ENCODE measurements around the gene TMEM187. TPM values are rescaled to one million over a fixed set of nuclear protein-coding genes. Genes with fewer than 3 reads are reported as not detected.

Gene TMEM187
- total and polyA plus RNA-seq, 4 experiments from 2014 or later: 10.4 to 23.8 (median 13.8) TPM

DNA sequence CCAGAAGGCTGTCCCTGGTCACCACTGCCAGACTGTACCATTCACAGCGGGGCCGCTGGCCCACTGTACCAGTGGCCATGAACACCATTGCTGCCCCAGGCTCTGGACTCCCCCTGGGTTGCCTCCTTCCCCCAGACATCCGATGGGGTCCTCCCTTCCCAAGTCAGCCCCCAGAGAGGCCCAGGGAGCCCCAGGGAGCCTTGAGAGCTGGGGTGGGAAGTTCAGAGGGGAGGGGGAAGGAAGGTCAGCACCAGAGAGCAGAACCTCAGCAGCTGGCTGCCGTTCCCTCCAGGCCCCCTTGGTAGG lies 46.0 kb upstream of the TMEM187 start:
- CTCF ChIA-PET (ENCODE audit: partially characterized antibody): interaction anchor here (0.9 to 14.9 kb wide), 6 partner anchors 10 to 133 kb away, joined by 3 to 290 read pairs (median 5); partner anchors contain the start of genes HCFC1 and RENBP
- POLR2A ChIA-PET (ENCODE audit: partially characterized antibody): interaction anchor here (0.6 to 20.6 kb wide), 26 partner anchors 9 to 563 kb away, joined by 3 to 447 read pairs (median 4); partner anchors contain the start of genes AVPR2, HCFC1, IDH3G and IRAK1
- H3K4me1 Mint-ChIP-seq: peaks cover 9 to 75% (median 56%) of the 10 kb centered on the region in 4 donors
- Histone ChIP-seq H3K4me3 (ENCODE audit: low read length in 2 of 2) (peak overlapping the region; percentile 57 to 72), H3K36me3 (ENCODE audit: insufficient read depth, low read length) (no peaks in the 10 kb centered on the region), H3K27ac (ENCODE audit: low read depth, low read length) (peak overlapping the region; percentile 98), H3K27me3 (ENCODE audit: insufficient read depth, low read length) (no peaks in the 10 kb centered on the region), H3K4me1 (ENCODE audit: insufficient read depth, low read length) (peaks cover 35% of the 10 kb centered on the region), H3K9me3 (ENCODE audit: control insufficient read depth in 1 of 2, low read length in 2 of 2) (no peaks in the 10 kb centered on the region)
- DNase-seq: no peak
- peak overlapping the region; percentile 89 to 94 (median 92) for H3K4me3 Mint-ChIP-seq
- H3K27me3 Mint-ChIP-seq: no peaks in the 10 kb centered on the region
- no peaks in the 10 kb centered on the region for H3K9me3 Mint-ChIP-seq
- H3K27ac Mint-ChIP-seq: peak overlapping the region; percentile 98 to 99 (median 99)
- H3K36me3 Mint-ChIP-seq: peaks cover 2 to 31% of the 10 kb centered on the region in 2 donors
- intact Hi-C loops (cut with micrococcal nuclease): loop anchor here (1.0 to 2.0 kb wide), 2 partner anchors 20 to 45 kb away; partner anchors contain the start of gene HCFC1

DNA sequence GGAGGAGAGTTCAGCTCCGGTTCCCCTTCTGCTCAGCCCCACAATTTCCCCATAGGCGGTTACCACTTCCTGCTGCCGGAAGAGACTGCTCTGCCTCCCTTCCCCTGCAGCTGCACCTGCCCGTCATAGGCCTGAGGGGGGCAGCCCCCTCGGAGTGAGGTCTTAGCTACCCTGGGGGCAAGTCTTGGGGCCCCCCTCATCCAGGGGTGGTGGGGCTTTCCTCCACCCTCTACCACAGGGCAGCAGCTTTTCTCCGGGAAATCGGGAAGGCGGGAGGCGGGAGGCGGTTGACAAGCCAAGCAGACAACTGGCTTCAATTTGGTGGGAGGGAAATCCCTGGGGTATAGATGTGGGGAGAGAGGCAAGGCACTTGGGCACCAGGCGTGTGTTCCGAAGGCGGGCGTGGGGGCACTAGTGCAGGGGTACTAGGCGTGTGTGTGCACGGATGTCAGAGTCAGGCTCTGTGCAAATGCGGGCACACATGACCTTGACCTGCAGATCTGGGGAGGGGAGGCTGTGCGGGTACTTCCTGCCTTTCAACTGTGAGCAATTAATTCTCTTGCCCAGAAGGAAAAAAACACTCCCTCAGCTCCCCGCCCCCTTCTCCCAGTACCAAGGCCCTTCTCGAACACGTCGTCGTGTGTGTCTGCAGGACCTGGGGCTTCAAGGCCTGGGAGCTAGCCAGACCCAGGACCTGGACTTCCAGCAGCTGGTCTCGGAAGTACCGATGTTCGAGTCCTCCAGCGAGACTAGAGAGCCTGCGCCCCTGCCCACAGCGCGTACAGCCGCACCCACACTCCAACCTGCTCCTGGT lies 45.5 kb upstream of the TMEM187 start:
- Histone ChIP-seq H3K9me3 (ENCODE audit: control insufficient read depth in 1 of 2, low read length in 2 of 2) (no peaks in the 10 kb centered on the region), H3K27ac (ENCODE audit: low read depth, low read length) (peak overlapping the region; percentile 98), H3K36me3 (ENCODE audit: insufficient read depth, low read length) (peaks cover 3% of the 10 kb centered on the region), H3K4me1 (ENCODE audit: insufficient read depth, low read length) (peaks cover 29% of the 10 kb centered on the region), H3K27me3 (ENCODE audit: insufficient read depth, low read length) (no peaks in the 10 kb centered on the region), H3K4me3 (ENCODE audit: low read length in 2 of 2) (peak overlapping the region; percentile 57 to 72)
- H3K27ac Mint-ChIP-seq: peak overlapping the region; percentile 98 to 99 (median 99)
- peaks cover 10 to 73% (median 55%) of the 10 kb centered on the region in 4 donors for H3K4me1 Mint-ChIP-seq
- peaks cover 5 to 34% of the 10 kb centered on the region in 2 donors for H3K36me3 Mint-ChIP-seq
- ChIA-PET CTCF (ENCODE audit: partially characterized antibody) (interaction anchor here (0.7 to 14.9 kb wide), 8 partner anchors 10 to 134 kb away, joined by 3 to 290 read pairs (median 5); partner anchors contain the start of genes HCFC1 and RENBP), POLR2A (ENCODE audit: partially characterized antibody) (interaction anchor here (0.6 to 20.6 kb wide), 29 partner anchors 8 to 600 kb away, joined by 3 to 447 read pairs (median 4); partner anchors contain the start of genes AVPR2, HCFC1, IDH3G and IRAK1)
- DNase-seq: peak; percentile 84 to 92 (median 87)
- H3K4me3 Mint-ChIP-seq: peak overlapping the region; percentile 89 to 94 (median 92)
- intact Hi-C loops (cut with micrococcal nuclease): loop anchor here (1.0 to 2.0 kb wide), 2 partner anchors 20 to 44 kb away; partner anchors contain the start of gene HCFC1
- no peaks in the 10 kb centered on the region for H3K27me3 Mint-ChIP-seq
- no peaks in the 10 kb centered on the region for H3K9me3 Mint-ChIP-seq

DNA sequence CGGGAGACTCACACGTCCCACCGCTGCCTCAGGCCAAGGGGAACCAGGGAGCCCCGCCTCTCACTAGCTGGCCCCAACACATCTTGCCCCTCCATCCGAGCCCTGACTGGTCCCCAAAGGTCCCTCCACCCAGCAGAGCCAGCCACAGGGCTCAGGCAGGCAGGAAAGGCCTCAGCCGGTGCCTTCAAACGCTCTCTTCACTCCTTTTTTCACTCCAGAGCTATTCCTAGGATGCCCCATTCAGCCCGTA lies 45.0 kb upstream of the TMEM187 start:
- H3K27ac ChIP-seq (ENCODE audit: low read depth, low read length): peak overlapping the region; percentile 98
- H3K4me3 ChIP-seq (ENCODE audit: low read length in 2 of 2): peak overlapping the region; percentile 17 to 72
- H3K4me1 ChIP-seq (ENCODE audit: insufficient read depth, low read length): peaks cover 25% of the 10 kb centered on the region
- H3K36me3 ChIP-seq (ENCODE audit: insufficient read depth, low read length): peaks cover 4% of the 10 kb centered on the region
- peaks cover 7 to 67% (median 50%) of the 10 kb centered on the region in 4 donors for H3K4me1 Mint-ChIP-seq
- DNase-seq: peak in 2 of 5 donors; percentile 27 to 40
- CTCF ChIA-PET (ENCODE audit: partially characterized antibody): interaction anchor here (0.7 to 14.9 kb wide), 5 partner anchors 9 to 43 kb away, joined by 3 to 290 read pairs (median 6); partner anchors contain the start of genes HCFC1 and RENBP
- peaks cover 5 to 30% of the 10 kb centered on the region in 2 donors for H3K36me3 Mint-ChIP-seq
- intact Hi-C loops (cut with micrococcal nuclease): loop anchor here (2.0 kb wide), 1 partner anchor 21 kb away; no protein-coding TSS in a partner anchor
- peak overlapping the region; percentile 89 to 94 (median 92) for H3K4me3 Mint-ChIP-seq
- peak overlapping the region; percentile 98 to 99 (median 99) for H3K27ac Mint-ChIP-seq
- H3K9me3 ChIP-seq (ENCODE audit: control insufficient read depth in 1 of 2, low read length in 2 of 2): no peaks in the 10 kb centered on the region
- no peaks in the 10 kb centered on the region for H3K9me3 Mint-ChIP-seq
- H3K27me3 ChIP-seq (ENCODE audit: insufficient read depth, low read length): no peaks in the 10 kb centered on the region
- no peaks in the 10 kb centered on the region for H3K27me3 Mint-ChIP-seq
- POLR2A ChIA-PET (ENCODE audit: partially characterized antibody): interaction anchor here (0.7 to 20.6 kb wide), 15 partner anchors 9 to 599 kb away, joined by 3 to 447 read pairs (median 6); partner anchors contain the start of genes AVPR2, HCFC1, IDH3G and NAA10

DNA sequence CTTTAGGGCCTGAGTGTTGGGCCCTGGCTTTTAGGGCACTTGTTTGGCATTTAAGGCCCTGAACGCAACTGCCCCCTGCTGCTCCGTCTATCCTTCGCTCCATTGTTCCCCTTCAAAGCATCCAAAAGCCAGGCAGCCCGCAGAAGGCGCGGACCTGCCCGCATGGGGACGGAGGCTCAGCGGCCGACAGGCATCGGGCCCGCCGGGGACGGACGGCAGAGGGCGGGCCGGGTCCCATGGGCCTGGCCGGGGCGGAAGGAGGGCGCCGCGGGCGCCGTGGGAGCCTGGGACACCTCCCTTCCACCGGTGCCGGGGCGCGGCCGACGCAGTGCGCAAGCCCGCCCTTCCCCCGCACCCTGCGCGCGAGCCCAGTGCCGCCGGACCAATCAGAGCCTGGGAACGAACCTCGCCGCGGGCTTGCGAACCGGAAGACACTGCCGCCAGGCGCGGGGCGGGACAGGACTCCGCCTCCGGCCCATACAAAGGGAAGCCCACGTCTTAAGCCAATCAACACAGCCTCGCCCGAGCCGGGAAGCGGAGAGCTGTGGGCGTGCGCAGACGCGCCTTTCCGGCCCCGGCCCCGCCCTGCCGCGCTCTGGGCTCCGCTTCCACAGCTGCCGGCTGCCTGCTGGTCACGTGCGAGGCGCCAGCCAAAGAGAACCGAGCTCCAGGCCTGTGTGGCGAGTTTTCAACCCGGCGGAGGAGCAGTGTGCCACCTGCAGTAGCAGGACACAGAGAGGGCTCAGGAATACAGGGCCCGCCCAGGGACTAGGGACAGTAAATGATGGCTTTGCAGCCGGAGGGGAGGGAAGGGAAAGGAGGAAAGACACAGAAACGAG lies 44.4 kb upstream of the TMEM187 start:
- Histone ChIP-seq H3K27me3 (ENCODE audit: insufficient read depth, low read length) (no peaks in the 10 kb centered on the region), H3K36me3 (ENCODE audit: insufficient read depth, low read length) (peaks cover 4% of the 10 kb centered on the region), H3K4me3 (ENCODE audit: low read length in 2 of 2) (peak overlapping the region; percentile 17 to 72), H3K4me1 (ENCODE audit: insufficient read depth, low read length) (peaks cover 19% of the 10 kb centered on the region), H3K27ac (ENCODE audit: low read depth, low read length) (peak overlapping the region; percentile 98), H3K9me3 (ENCODE audit: control insufficient read depth in 1 of 2, low read length in 2 of 2) (no peaks in the 10 kb centered on the region)
- Mint-ChIP-seq H3K36me3 (peaks cover 5 to 28% of the 10 kb centered on the region in 2 donors), H3K27me3 (no peaks in the 10 kb centered on the region), H3K4me1 (peaks cover 6 to 66% (median 48%) of the 10 kb centered on the region in 4 donors), H3K4me3 (peak overlapping the region; percentile 89 to 95 (median 92)), H3K9me3 (no peaks in the 10 kb centered on the region), H3K27ac (peak overlapping the region; percentile 98 to 99 (median 99))
- DNase-seq: peak; percentile 95 to 99 (median 97)
- CTCF ChIA-PET (ENCODE audit: partially characterized antibody): interaction anchor here (0.7 to 14.9 kb wide), 8 partner anchors 9 to 896 kb away, joined by 3 to 290 read pairs (median 4); partner anchors contain the start of genes HCFC1, PLXNB3 and RENBP
- intact Hi-C loops (cut with micrococcal nuclease): loop anchor here (1.0 to 2.0 kb wide), 3 partner anchors 21 to 204 kb away; partner anchors contain the start of genes ABCD1, BCAP31, IDH3G and SSR4
- POLR2A ChIA-PET (ENCODE audit: partially characterized antibody): interaction anchor here (0.6 to 20.6 kb wide), 18 partner anchors 9 to 599 kb away, joined by 3 to 447 read pairs (median 5); partner anchors contain the start of genes ATP6AP1, AVPR2, HCFC1 and IDH3G

DNA sequence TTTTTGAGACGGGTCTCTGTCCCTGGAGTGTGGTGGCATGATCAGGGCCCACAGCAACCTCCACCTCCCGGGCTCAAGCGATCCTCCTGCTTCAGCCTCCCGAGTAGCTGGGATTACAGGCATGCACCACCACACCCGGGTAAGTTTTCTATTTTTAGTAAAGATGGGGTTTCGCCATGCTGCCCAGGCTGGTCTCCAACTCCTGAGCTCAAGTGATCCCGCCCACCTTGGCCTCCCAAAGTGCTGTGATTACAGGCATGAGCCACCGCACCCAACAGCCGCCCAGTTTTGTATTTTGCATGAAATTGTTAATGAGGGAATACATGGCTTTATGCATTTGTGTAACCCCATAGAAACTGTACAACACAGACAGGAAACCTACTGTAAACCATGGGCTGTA lies 43.7 kb upstream of the TMEM187 start:
- intact Hi-C loops (cut with micrococcal nuclease): loop anchor here (1.0 kb wide), 2 partner anchors 135 to 205 kb away; partner anchors contain the start of genes ABCD1, BCAP31, IDH3G and SSR4
- Histone ChIP-seq H3K4me3 (ENCODE audit: low read length in 2 of 2) (no peak overlapping the region), H3K27me3 (ENCODE audit: insufficient read depth, low read length) (no peaks in the 10 kb centered on the region), H3K27ac (ENCODE audit: low read depth, low read length) (peak overlapping the region; percentile 10), H3K36me3 (ENCODE audit: insufficient read depth, low read length) (peaks cover 4% of the 10 kb centered on the region), H3K9me3 (ENCODE audit: control insufficient read depth in 1 of 2, low read length in 2 of 2) (no peaks in the 10 kb centered on the region), H3K4me1 (ENCODE audit: insufficient read depth, low read length) (peaks cover 16% of the 10 kb centered on the region)
- Mint-ChIP-seq H3K9me3 (no peaks in the 10 kb centered on the region), H3K4me1 (peaks cover 6 to 63% (median 45%) of the 10 kb centered on the region in 4 donors), H3K4me3 (peak overlapping the region; percentile 36 to 95 (median 88)), H3K27ac (peak overlapping the region; percentile 26 to 99 (median 90)), H3K27me3 (no peaks in the 10 kb centered on the region), H3K36me3 (peaks cover 5 to 24% of the 10 kb centered on the region in 2 donors)
- POLR2A ChIA-PET (ENCODE audit: partially characterized antibody): interaction anchor here (0.9 to 20.6 kb wide), 10 partner anchors 10 to 134 kb away, joined by 3 to 447 read pairs (median 14); partner anchors contain the start of genes AVPR2, HCFC1, IDH3G and NAA10
- CTCF ChIA-PET (ENCODE audit: partially characterized antibody): interaction anchor here (0.7 to 14.9 kb wide), 5 partner anchors 8 to 896 kb away, joined by 3 to 290 read pairs (median 4); partner anchors contain the start of genes PLXNB3 and RENBP
- no peak for DNase-seq

DNA sequence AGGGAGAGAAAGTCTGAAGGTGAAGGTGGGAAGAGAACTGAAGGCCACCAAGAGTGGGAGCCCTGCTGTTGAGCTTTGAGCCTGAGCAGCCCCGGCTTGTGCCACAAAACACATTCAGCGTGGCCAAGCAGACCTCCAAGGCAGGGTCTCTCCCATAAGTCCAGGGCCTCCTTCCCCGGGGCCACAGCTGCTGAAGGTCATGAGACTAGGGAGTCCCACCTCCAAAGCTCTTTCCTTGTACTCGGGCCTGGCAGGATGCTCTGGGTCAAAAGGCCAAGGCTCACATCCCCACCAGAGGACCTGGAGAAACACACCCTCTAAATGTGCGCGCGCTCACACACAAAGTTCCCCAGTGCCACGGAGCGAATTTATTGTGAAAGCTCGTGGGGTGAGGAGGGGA lies 43.0 kb upstream of the TMEM187 start:
- Histone ChIP-seq H3K9me3 (ENCODE audit: control insufficient read depth in 1 of 2, low read length in 2 of 2) (no peaks in the 10 kb centered on the region), H3K4me3 (ENCODE audit: low read length in 2 of 2) (no peak overlapping the region), H3K36me3 (ENCODE audit: insufficient read depth, low read length) (peaks cover 4% of the 10 kb centered on the region), H3K27ac (ENCODE audit: low read depth, low read length) (no peak overlapping the region), H3K4me1 (ENCODE audit: insufficient read depth, low read length) (peaks cover 15% of the 10 kb centered on the region), H3K27me3 (ENCODE audit: insufficient read depth, low read length) (no peaks in the 10 kb centered on the region)
- POLR2A ChIA-PET (ENCODE audit: partially characterized antibody): interaction anchor here (20.6 kb wide), 1 partner anchor 14 kb away, joined by 447 read pairs; the partner anchor contains the start of genes NAA10 and RENBP
- no peaks in the 10 kb centered on the region for H3K9me3 Mint-ChIP-seq
- peaks cover 5 to 28% of the 10 kb centered on the region in 2 donors for H3K36me3 Mint-ChIP-seq
- intact Hi-C loops (cut with micrococcal nuclease): no loop called here
- peak overlapping the region in 3 of 8 donors; percentile 31 to 85 (median 64) for H3K4me3 Mint-ChIP-seq
- H3K4me1 Mint-ChIP-seq: peaks cover 7 to 62% (median 46%) of the 10 kb centered on the region in 4 donors
- peak overlapping the region in 5 of 7 donors; percentile 83 to 99 (median 95) for H3K27ac Mint-ChIP-seq
- no peaks in the 10 kb centered on the region for H3K27me3 Mint-ChIP-seq
- no peak for DNase-seq
- CTCF ChIA-PET (ENCODE audit: partially characterized antibody): interaction anchor here (0.8 to 14.9 kb wide), 2 partner anchors 17 to 102 kb away, joined by 3 to 290 read pairs; partner anchors contain the start of gene RENBP
